Measurements from ENCODE around the gene PDE3A.

PDE3A gene

DNA sequence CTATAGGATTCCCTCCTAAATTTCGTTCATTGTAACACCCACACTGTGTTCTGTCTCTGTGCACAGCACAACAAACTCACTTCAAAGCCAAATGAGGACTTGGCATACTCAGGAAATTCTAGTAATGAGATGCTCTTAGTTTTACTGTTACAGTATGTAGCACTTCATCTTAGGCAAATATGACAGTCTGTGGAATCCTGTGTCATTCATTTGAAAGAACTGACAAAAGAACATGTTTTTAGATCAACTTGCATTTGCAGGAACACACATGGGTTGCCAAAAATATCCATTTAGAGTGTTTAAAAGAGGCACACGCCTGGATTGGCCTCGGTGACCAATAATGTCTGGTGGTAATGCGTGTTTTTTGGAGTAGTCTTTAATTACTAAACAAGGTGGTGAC, 56.5 kb downstream of the PDE3A start:
- H3K14ac ChIP-seq (ENCODE audit: low read length), result no peak overlapping the region
- H4K8ac ChIP-seq (ENCODE audit: low read depth, low read length), result no peak overlapping the region
- no peaks in the 10 kb centered on the region for H3K36me3 ChIP-seq (replicated peaks in 1 of 2; ENCODE audit: control insufficient read depth in 2 of 2, insufficient read depth in 2 of 2, low read length in 2 of 2)
- no peak overlapping the region for H2BK120ac ChIP-seq (ENCODE audit: low read depth, low read length)
- no peak overlapping the region for H3K18ac ChIP-seq (ENCODE audit: low read length)
- no peak overlapping the region for H2BK5ac ChIP-seq (ENCODE audit: low read length)
- H3K27ac ChIP-seq (replicated peaks; ENCODE audit: low read length), result no peak overlapping the region
- no peak overlapping the region for H3K4me2 ChIP-seq (ENCODE audit: insufficient read depth, low read length, poor library complexity, severe bottlenecking)
- no peak overlapping the region for H3K23ac ChIP-seq (ENCODE audit: low read depth, low read length, poor library complexity)
- no peaks in the 10 kb centered on the region for H3K79me1 ChIP-seq (ENCODE audit: low read depth, low read length)
- DNase-seq (ENCODE audit: low spot score), result no peak
- H2AK5ac ChIP-seq (ENCODE audit: low read depth, low read length), result no peak overlapping the region
- H4K91ac ChIP-seq (ENCODE audit: low read depth, low read length, poor library complexity), result no peak overlapping the region
- H2BK15ac ChIP-seq (ENCODE audit: low read length), result no peak overlapping the region
- no peak overlapping the region for H3K4me3 ChIP-seq (ENCODE audit: low read length in 2 of 2)
- H2BK12ac ChIP-seq (ENCODE audit: low read length), result no peak overlapping the region
- H2AFZ ChIP-seq (ENCODE audit: low read length), result no peak overlapping the region
- H3K9me3 ChIP-seq (replicated peaks in 1 of 2; ENCODE audit: control insufficient read depth in 2 of 2, insufficient read depth in 1 of 2, low read depth in 1 of 2, low read length in 2 of 2), result no peaks in the 10 kb centered on the region
- H3K4ac ChIP-seq (ENCODE audit: low read length), result no peak overlapping the region
- no peaks in the 10 kb centered on the region for H3K27me3 ChIP-seq (ENCODE audit: control insufficient read depth in 3 of 3, insufficient read depth in 3 of 3, low read depth in 1 of 3, low read length in 3 of 3)
- H3K4me1 ChIP-seq (ENCODE audit: control insufficient read depth in 2 of 2, insufficient read depth in 1 of 2, low read depth in 1 of 2, low read length in 2 of 2), result peaks cover 0 to 1% of the 10 kb centered on the region in 2 donors
- WGBS, 2 donors (ENCODE audit: extremely low coverage in 2 of 2, insufficient read length in 2 of 2, insufficient replicate concordance in 1 of 2), result no CpG with 5 or more reads among the region's 4 CpGs
- H3K9ac ChIP-seq (ENCODE audit: low read depth, low read length, poor library complexity), result no peak overlapping the region

DNA sequence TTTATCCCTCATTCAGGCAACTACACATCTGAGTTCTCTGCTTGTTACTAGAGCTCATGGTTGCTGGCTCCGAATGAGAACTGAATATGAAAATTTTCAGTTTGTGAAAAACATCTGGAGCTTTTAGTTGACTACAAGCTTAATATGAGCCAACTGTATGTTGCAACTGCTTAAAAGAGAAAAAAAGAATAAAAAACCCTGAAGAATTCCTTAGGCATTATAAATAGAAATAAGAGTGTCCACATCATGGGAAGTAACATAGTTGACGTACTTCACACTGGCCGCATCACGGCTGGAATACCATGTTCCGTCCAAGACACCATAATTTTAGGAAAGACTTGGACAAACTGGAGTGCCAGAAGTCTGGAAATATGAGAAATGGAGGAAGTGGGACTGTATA, 57.9 kb downstream of the PDE3A start:
- no peak overlapping the region for H3K18ac ChIP-seq (ENCODE audit: low read length)

GRCh38 chr12:20426957-20427356, 58.6 kb downstream of the PDE3A start:
- no peak for DNase-seq (ENCODE audit: low spot score)
- Histone ChIP-seq H3K27ac (replicated peaks; ENCODE audit: low read length) (no peak overlapping the region), H4K8ac (ENCODE audit: low read depth, low read length) (no peak overlapping the region), H3K27me3 (ENCODE audit: control insufficient read depth in 3 of 3, insufficient read depth in 3 of 3, low read depth in 1 of 3, low read length in 3 of 3) (no peaks in the 10 kb centered on the region), H3K18ac (ENCODE audit: low read length) (no peak overlapping the region), H3K4me1 (ENCODE audit: control insufficient read depth in 2 of 2, insufficient read depth in 1 of 2, low read depth in 1 of 2, low read length in 2 of 2) (peaks cover 0 to 1% of the 10 kb centered on the region in 2 donors), H4K91ac (ENCODE audit: low read depth, low read length, poor library complexity) (no peak overlapping the region), H2AK5ac (ENCODE audit: low read depth, low read length) (no peak overlapping the region), H2BK120ac (ENCODE audit: low read depth, low read length) (no peak overlapping the region), H3K4ac (ENCODE audit: low read length) (no peak overlapping the region), H3K4me3 (ENCODE audit: low read length in 2 of 2) (no peak overlapping the region), H3K14ac (ENCODE audit: low read length) (no peak overlapping the region), H2BK5ac (ENCODE audit: low read length) (no peak overlapping the region), H3K9me3 (replicated peaks in 1 of 2; ENCODE audit: control insufficient read depth in 2 of 2, insufficient read depth in 1 of 2, low read depth in 1 of 2, low read length in 2 of 2) (no peaks in the 10 kb centered on the region), H3K36me3 (replicated peaks in 1 of 2; ENCODE audit: control insufficient read depth in 2 of 2, insufficient read depth in 2 of 2, low read length in 2 of 2) (no peaks in the 10 kb centered on the region), H2BK12ac (ENCODE audit: low read length) (no peak overlapping the region), H2AFZ (ENCODE audit: low read length) (no peak overlapping the region), H3K23ac (ENCODE audit: low read depth, low read length, poor library complexity) (no peak overlapping the region), H3K9ac (ENCODE audit: low read depth, low read length, poor library complexity) (no peak overlapping the region), H3K4me2 (ENCODE audit: insufficient read depth, low read length, poor library complexity, severe bottlenecking) (no peak overlapping the region), H2BK15ac (ENCODE audit: low read length) (no peak overlapping the region), H3K79me1 (ENCODE audit: low read depth, low read length) (no peaks in the 10 kb centered on the region)
- no CpG with 5 or more reads among the region's 3 CpGs for WGBS, 2 donors (ENCODE audit: extremely low coverage in 2 of 2, insufficient read length in 2 of 2, insufficient replicate concordance in 1 of 2)

More for the DNA sequence above, 57.9 kb downstream of the PDE3A start:
- Histone ChIP-seq H3K14ac (ENCODE audit: low read length) (no peak overlapping the region), H3K4ac (ENCODE audit: low read length) (no peak overlapping the region), H3K4me3 (ENCODE audit: low read length in 2 of 2) (no peak overlapping the region), H3K9me3 (replicated peaks in 1 of 2; ENCODE audit: control insufficient read depth in 2 of 2, insufficient read depth in 1 of 2, low read depth in 1 of 2, low read length in 2 of 2) (no peaks in the 10 kb centered on the region), H3K27ac (replicated peaks; ENCODE audit: low read length) (no peak overlapping the region), H3K23ac (ENCODE audit: low read depth, low read length, poor library complexity) (no peak overlapping the region), H3K9ac (ENCODE audit: low read depth, low read length, poor library complexity) (no peak overlapping the region), H4K8ac (ENCODE audit: low read depth, low read length) (no peak overlapping the region), H2BK12ac (ENCODE audit: low read length) (no peak overlapping the region), H2AFZ (ENCODE audit: low read length) (no peak overlapping the region), H3K4me1 (ENCODE audit: control insufficient read depth in 2 of 2, insufficient read depth in 1 of 2, low read depth in 1 of 2, low read length in 2 of 2) (peaks cover 0 to 1% of the 10 kb centered on the region in 2 donors), H2BK5ac (ENCODE audit: low read length) (no peak overlapping the region), H2AK5ac (ENCODE audit: low read depth, low read length) (no peak overlapping the region), H3K79me1 (ENCODE audit: low read depth, low read length) (no peaks in the 10 kb centered on the region), H2BK120ac (ENCODE audit: low read depth, low read length) (no peak overlapping the region), H3K4me2 (ENCODE audit: insufficient read depth, low read length, poor library complexity, severe bottlenecking) (no peak overlapping the region), H4K91ac (ENCODE audit: low read depth, low read length, poor library complexity) (no peak overlapping the region), H3K27me3 (ENCODE audit: control insufficient read depth in 3 of 3, insufficient read depth in 3 of 3, low read depth in 1 of 3, low read length in 3 of 3) (no peaks in the 10 kb centered on the region), H2BK15ac (ENCODE audit: low read length) (no peak overlapping the region), H3K36me3 (replicated peaks in 1 of 2; ENCODE audit: control insufficient read depth in 2 of 2, insufficient read depth in 2 of 2, low read length in 2 of 2) (no peaks in the 10 kb centered on the region)
- DNase-seq (ENCODE audit: low spot score), result no peak
- no CpG with 5 or more reads among the region's 5 CpGs for WGBS, 2 donors (ENCODE audit: extremely low coverage in 2 of 2, insufficient read length in 2 of 2, insufficient replicate concordance in 1 of 2)

GRCh38 chr12:20429852-20430251, 61.5 kb downstream of the PDE3A start:
- H3K4me1 ChIP-seq (ENCODE audit: control insufficient read depth in 2 of 2, insufficient read depth in 1 of 2, low read depth in 1 of 2, low read length in 2 of 2), result no peaks in the 10 kb centered on the region
- H4K91ac ChIP-seq (ENCODE audit: low read depth, low read length, poor library complexity), result no peak overlapping the region
- H3K14ac ChIP-seq (ENCODE audit: low read length), result no peak overlapping the region
- no peak overlapping the region for H4K8ac ChIP-seq (ENCODE audit: low read depth, low read length)
- H3K4me3 ChIP-seq (ENCODE audit: low read length in 2 of 2), result no peak overlapping the region
- no peaks in the 10 kb centered on the region for H3K79me1 ChIP-seq (ENCODE audit: low read depth, low read length)
- no peak overlapping the region for H2BK5ac ChIP-seq (ENCODE audit: low read length)
- no peaks in the 10 kb centered on the region for H3K9me3 ChIP-seq (replicated peaks in 1 of 2; ENCODE audit: control insufficient read depth in 2 of 2, insufficient read depth in 1 of 2, low read depth in 1 of 2, low read length in 2 of 2)
- no peak overlapping the region for H3K4me2 ChIP-seq (ENCODE audit: insufficient read depth, low read length, poor library complexity, severe bottlenecking)
- H3K18ac ChIP-seq (ENCODE audit: low read length), result no peak overlapping the region
- H2BK12ac ChIP-seq (ENCODE audit: low read length), result no peak overlapping the region
- H2AK5ac ChIP-seq (ENCODE audit: low read depth, low read length), result no peak overlapping the region
- H3K27ac ChIP-seq (replicated peaks; ENCODE audit: low read length), result no peak overlapping the region
- no peak overlapping the region for H2BK15ac ChIP-seq (ENCODE audit: low read length)
- no peak overlapping the region for H2BK120ac ChIP-seq (ENCODE audit: low read depth, low read length)
- no peaks in the 10 kb centered on the region for H3K36me3 ChIP-seq (replicated peaks in 1 of 2; ENCODE audit: control insufficient read depth in 2 of 2, insufficient read depth in 2 of 2, low read length in 2 of 2)
- H3K23ac ChIP-seq (ENCODE audit: low read depth, low read length, poor library complexity), result no peak overlapping the region
- no peak overlapping the region for H2AFZ ChIP-seq (ENCODE audit: low read length)
- H3K27me3 ChIP-seq (ENCODE audit: control insufficient read depth in 3 of 3, insufficient read depth in 3 of 3, low read depth in 1 of 3, low read length in 3 of 3), result no peaks in the 10 kb centered on the region
- no CpG with 5 or more reads among the region's 2 CpGs for WGBS, 2 donors (ENCODE audit: extremely low coverage in 2 of 2, insufficient read length in 2 of 2, insufficient replicate concordance in 1 of 2)
- DNase-seq (ENCODE audit: low spot score), result no peak
- no peak overlapping the region for H3K4ac ChIP-seq (ENCODE audit: low read length)
- H3K9ac ChIP-seq (ENCODE audit: low read depth, low read length, poor library complexity), result no peak overlapping the region

All from neuronal stem cell (in vitro differentiated cells).